IPS DF 19.7 (cell line): ENCODE data around the gene ANKRD10.

Source experiments
- DNase-seq: peaks from one replicate; pipeline ENCODE4 v3.0.0-alpha.2; 2013; ENCODE audit warnings: low read depth, low spot score

The ANKRD10 gene

DNA sequence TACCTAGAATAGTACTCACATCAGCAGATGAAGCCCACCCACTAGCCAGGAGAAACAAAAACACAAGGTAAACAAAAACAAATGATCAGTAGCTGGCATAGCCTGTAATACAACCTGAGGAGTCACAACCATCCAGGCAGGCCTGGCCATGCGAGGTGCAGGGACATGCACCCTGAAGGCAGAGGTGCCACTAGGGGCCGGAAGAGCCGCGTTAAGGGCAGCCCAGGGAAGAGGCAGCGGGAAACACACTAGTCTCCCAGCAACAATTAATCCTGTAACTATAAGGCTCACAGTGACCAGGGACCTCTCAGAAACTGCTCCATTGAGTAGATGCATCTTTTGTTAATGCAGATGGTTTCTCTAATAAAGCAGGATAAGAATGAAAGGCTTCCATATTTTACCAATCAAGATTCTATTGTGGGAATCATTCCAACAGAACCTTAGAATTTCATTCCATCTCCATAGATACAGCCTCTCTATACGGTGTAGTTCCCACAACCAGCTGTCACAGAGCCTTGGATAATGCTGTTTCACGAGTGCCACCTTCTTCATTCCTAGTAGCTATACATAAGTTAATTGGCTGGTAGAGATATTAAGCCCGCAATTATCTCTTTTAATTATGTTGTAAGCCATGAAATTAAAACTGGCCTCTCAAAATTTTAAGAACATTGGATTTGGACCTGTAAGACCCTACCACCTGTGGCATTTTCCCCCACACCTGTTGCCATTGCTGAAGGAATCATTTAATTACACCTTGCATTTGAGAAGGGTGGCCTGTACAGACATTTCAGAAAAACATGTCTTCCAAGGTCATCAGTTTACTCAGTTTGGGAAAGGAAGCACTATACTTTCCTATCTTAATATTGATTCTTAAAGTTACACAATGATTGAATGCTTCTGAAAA lies 28.7 kb downstream of the ANKRD10 start:
- no peak for DNase-seq

DNA sequence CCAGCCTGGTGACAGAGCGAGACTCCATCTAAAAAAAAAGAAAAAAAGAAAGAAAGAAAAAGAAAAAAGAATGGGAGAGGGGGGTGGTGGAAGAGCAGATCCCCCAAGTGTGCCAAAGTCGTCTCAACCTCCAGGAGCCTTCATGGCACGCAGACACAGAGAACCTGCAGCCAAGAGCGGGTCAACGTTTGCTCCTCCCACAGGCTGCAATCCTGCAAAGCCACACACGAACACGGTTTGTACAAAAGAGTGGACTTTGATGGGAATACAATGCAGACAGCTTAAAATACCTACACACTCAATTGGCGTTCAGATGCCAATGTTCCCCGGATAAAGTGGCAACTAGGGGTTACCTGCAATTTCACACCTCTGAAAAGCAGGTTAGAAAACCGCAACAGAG lies 29.4 kb downstream of the ANKRD10 start:
- no peak for DNase-seq

DNA sequence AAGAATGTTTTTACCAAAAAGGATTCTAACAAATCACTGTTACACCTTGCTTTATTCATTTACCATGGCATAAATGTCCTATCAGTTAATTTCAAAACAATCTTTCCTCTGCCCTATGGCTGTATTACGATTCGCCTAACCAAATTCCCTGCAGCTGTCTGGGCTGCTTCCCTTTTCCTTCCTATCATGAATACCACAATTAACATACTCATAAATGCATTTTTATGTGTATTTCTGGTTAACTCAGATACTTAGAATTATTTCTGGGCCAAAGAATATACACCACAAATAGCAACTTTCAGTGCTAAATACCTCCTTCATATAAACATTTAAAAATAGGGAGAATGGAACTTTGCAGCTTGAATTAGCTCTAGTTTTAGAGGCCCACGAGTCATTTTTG lies 30.4 kb downstream of the ANKRD10 start:
- no peak for DNase-seq

DNA sequence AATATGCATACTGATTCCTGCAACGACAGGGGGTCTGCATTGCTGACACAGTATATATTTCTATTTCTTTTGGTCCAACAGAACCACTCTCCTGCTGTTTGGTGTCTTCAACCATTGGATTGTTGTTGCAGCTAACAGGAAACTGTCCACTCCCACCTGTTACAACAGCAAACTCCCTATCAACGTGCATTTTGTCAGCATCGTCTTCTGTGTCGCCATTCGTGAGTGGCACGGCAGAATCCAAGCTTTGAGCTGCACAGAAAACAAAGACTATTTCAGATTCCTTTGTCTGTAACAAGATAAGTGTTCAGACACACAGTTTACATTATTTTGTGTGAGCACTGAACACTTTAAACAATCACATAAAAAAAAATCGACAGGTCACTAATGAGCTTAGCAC lies 31.3 kb downstream of the ANKRD10 start:
- DNase-seq, result no peak

DNA sequence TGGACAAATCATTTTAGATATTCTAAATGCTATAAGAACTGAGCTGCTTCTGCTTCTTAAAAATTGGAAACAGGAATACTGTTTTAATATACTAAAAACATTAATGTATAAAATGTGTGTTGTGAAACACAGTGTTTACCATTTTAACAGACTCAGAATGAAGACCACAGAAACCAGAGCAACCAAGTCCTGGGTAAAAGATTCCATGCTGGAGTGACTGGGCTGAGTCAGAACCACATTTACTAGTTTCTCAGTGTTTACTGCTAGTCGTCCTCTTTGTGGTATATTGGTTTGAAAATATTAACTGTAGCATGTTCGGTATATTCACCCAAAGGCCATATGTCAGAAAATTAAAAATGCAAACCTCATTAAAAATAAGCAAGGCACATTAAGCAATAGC lies 31.9 kb downstream of the ANKRD10 start:
- no peak for DNase-seq

DNA sequence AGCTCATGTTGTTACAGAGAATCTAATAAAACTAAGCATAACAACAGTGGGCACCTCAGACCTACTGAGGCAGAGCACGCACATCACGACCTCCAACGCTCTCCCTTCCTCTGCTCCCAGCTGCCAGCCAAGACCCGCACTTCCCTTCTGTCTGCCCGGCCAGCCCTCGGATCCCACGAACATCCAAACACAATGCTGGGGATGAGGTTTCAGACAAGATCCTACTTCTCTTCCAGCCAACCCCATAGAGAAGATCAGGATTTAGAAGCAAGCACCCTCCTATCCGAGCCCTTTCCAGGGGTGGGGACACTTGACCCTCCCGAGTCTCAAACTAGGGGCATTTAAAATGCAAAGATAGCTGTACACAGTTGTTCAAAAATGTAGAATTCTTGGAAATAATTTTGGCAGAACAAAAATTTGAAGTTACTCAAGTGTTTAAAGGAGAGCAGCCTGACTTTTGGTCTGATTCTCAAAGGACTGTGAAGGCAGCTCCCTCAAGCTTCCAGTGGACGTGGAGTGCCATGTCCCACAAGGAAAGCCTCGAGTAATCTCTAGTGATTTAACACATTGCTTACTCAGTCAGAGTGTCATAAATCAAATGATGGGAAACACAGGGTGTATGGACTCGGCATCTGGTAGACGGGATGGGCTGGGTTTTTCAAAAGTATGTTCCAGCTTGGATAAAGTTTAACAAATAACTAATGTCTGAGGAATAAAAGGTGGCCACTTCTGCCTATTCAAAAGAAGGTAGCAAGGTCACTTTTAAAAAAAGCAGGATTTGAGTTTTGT lies 32.8 kb downstream of the ANKRD10 start:
- DNase-seq, result no peak

DNA sequence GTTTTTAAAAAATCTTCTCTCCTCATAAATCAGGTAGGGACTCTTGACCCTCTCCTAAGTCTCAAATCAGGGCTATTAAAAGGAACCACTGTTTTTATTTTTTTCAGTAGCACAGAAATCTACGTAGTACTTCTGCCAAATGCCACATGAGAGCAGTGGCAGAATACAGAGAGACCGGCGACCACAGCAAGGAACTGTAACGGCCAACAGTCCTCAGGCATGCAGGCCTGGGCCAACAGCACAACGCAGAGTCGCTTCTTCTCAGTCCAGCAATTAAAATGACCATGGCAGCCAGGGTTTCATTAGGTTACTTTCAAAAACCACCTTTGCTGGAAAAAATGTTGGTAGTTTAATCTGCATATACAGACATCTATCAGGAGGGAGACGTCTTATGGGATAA lies 34.2 kb downstream of the ANKRD10 start:
- no peak for DNase-seq

DNA sequence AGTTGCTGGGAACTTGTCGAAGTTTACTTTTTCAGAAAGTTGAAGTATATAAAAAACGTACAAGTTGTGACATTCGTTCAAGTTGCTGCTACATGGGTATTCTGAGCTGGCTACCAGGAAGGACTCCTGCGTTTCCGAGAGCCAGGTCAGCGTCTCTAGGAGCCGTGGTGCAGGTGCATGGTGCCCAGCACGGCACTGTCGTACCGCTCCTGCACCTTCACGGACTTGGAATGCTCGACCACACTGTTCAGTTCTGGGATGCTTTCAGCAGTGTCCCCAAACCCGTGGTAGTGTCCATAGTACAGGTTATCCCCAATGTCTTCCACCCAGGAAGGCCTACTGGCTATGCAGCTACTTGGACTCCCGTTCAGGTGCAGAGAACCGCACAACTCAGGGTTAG lies 35.4 kb downstream of the ANKRD10 start:
- no peak for DNase-seq

DNA sequence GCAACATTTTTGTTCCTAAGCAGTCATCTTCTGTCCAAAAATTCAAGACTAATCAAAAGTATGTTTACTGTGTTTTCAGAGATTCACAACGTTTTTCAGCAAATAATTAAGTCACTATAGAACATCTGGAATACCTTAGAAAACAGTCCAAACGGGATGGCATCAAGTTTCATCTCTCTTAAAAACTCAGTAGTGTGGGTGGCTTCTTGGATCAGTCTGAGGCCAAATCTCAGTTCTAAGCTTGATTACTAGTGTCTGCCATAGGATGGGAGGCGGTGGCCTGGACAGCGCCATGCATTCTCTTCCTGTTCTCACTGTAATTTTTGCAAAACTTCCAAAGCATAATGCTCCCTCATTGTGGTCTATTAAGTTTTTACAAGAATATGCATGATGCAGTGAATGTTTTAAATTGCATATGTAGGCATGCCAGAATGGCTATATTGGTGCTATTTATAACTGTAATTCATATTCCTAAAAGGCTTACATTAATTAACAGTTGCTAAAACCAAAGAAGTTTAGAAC lies 37.1 kb downstream of the ANKRD10 start:
- no peak for DNase-seq

DNA sequence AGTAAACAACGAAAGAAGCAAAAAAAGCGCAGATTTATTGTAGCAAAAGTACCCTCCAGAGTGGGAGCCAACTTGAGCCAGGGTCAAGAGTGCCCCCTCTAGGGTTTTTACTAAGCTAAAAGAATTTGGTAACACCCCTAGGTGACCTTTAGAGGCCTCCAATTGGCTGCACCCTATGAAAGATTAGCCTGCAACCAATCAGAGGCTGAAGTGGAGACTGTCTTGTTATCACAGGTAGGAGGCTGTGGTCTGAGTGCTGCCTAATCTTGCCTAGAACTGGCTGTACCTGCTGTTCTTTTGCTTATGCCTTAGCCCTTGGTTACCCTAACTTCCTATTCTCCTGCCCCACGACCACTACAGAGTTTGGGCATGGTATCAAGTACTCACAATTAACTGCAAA lies 38.3 kb downstream of the ANKRD10 start:
- DNase-seq, result no peak

DNA sequence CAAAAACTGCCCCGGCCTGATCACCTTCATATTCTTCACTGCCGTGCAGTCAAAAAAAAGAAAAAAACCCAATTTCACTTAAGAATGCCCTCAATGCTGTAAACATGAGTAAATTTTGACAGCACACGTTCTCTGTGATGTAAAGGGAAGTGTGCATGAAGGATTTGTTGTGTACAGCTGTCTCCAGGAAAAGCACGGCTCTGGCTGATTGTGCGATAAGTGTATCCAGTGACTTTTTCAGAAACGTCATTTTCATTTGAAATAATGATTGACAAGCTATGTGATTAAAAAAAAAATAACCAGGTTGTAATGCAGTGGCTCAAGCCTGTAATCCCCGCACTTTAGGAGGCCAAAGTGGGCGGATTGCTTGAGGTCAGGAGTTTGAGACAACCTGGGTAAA lies 39.6 kb downstream of the ANKRD10 start:
- no peak for DNase-seq

DNA sequence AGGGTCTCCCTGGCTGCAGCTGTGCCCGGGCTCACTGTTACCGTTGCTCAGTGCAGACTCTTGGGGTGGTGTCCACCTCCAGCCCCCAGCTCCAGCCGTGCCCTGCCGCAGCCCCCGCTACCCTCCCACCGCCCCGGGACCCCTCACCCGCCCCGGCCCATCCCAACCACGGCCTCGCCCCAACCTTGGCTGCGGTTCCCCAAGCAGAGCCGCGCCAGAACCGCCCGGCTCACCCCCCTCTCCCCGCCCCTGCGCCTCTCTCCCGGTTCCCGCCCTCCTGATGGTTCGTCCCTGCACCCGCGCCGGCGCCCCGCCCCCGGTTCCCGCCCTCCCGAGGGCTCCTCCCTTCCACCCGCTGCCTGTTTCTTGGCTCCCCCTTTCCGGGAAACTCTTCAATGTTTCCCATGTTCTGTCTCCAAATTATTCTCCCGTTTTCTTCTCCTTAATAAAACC lies 40.3 kb downstream of the ANKRD10 start:
- DNase-seq, result no peak

DNA sequence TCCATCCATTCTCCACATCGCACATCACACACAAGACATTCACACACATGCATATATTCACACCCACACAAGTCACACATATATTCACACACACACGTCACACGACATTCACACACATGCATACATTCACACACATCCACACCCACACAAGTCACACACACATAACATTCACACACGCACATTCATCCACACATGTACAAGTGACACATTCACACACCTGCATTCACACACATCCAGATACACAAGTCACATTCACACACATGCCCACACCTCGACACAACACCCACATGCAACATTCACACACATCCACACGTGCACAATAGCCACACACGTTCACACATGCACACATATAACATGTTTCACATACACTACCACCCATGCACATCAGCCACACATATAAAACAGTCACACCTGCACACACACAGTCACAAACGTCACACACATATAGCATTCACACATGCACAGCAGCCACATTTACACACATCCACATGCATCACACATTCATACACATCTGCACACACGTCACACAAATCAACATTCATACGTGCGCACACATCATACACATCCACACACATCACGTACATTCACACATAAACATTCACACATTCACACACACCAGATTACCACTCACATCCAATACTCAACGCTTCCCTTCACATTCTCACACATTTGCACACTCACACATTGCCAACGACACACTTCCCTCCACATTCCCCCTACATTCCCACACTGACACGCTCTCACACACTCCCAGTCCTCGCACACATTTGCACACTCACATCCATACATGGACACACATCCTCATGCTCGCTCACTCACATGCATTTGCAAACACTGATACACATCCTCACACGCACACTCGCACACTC lies 41.0 kb downstream of the ANKRD10 start:
- DNase-seq, result no peak

DNA sequence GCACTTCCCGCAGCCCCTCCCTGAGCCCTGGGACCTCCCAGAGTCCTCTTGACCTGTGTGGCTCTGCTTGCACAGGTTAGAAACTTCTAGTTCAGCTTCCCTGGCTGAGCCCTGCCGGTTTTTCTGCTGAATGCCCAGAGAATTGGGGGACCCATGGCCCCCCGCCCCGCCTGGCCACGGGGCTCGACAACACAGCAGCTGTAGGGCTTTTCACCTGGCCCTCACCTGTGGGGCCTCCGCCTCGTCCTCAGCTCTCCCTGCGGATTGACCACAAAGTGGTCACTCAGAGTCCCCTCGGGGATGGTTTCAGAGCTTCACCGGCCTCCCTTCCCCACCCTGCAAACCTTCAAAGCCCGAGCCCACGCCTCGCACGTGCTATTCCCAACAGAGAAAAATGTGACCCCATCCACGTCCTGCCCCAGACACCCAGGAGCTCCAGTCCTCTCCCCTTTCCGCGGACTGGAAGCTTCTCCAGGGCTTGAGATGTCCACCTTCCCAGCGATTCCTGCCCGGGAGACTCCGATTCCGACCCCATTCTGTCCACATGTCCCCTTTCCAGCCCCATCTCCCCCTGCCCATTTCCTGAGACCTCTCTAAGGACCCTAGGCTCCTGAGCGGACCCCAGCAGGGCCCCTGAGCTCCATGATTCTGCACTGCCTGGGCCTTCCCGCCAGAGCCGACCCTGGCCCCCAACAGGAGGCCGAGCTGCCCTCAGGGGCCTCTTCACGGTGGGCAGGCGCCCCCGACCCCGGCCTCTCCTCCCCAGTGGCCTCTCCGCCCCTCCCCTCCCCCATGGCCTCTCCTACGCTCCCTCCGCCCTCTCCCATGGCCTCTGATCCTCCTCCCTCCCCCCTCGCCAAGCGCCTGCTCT lies 41.9 kb downstream of the ANKRD10 start:
- no peak for DNase-seq

DNA sequence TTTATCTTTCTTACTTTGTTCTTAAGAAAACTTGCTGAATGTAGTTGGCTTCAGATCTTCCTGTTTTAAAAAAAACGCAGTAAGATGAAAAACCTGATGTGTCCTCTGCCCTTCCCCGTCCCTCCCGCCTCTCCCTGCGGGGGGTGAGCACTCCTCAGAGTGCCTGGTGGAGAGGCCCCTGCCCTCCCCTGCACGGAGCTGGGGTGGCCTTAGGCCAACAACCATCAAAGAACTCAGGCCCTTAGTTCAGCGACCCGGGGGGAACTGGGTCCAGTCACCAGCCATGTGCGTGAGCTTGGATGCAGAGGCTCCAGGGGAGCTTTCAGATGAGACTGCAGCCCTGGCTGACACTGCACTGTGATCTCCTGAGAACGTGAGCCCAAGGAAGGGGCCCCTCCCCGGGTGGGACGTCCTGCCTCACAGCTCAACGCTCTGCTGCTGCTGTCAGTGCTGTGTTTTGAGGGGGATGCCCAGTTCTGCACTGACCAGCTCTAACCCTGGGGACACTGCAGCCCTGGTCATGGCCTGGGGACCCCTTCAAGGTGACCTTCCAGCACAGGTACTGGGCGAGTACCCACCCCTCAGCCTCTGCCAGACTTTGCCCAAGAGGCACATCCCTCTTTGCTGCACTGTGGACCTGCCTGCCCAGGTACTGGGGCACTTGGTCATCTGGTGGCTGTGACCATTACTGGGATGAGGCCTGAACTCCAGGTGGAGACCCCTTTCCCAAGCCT lies 42.7 kb downstream of the ANKRD10 start:
- no peak for DNase-seq

DNA sequence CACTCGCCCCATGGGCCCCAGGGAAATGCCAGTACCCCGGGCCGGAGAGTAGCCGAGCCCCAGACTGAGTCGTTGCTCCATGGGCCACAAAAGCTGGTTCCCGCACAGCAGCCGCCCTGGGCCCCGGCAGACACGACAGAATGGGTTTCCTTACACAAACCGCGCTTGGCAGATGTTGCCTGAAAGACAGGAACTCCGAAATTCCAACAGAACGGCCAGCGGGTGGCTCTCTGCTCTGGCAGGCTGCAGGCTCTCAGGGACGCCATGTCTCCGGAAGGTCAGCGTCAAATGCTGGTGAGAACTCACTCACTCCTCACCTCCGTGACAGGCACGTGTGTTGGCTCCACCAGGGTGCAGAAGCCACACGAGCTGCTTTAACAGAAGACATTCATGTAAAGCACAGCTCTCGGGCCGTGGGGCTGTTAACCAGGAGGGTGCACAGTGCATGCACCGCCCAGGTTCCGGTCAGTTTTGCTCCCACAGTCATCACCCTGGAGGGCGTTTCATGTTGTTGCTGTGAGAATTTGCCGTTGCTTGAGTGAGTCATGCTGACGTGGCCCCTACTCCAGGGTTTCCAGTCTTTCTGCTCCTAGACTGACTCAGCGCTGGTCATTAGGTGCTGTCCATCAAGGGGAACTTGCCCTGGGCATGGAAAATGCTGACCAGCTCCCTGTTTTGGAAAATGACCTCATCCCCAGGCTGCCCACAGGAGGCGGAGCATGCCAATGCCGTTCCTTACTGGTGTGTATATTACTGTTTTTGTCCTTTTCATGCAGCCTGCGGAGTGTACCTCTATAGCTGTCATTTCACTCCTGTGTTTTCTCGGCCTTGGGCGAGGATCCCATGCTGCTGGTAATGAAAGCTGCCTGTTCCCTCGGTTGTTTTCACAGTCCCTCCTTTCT lies 44.8 kb downstream of the ANKRD10 start:
- DNase-seq, result no peak

DNA sequence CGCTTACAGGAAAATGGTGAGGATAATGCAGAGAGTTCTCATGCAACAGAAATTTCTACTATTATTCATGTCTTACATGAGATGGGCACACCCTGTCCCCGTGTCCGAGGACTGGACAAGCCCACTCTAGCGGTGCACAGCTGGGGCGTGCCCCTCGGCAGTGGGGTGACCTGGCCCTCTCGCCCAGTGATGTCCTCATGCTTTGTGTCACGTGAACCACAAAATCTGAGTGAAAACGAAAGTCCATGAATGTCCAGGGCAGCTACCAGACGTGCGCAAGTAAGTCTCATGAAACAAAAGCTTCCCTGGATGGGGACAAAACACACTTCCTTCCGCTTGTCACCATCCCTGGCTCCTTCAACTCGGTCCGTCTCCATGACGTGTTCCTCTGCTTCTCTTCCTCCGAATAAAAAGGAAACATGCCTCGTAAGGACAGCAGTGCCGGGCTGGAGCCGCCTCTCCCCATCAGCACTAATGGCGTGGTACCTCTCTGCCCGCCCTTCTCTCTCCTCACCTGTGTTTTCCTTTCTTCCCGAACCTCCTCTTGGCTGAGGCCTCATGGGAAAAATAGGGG lies 45.6 kb downstream of the ANKRD10 start:
- no peak for DNase-seq

DNA sequence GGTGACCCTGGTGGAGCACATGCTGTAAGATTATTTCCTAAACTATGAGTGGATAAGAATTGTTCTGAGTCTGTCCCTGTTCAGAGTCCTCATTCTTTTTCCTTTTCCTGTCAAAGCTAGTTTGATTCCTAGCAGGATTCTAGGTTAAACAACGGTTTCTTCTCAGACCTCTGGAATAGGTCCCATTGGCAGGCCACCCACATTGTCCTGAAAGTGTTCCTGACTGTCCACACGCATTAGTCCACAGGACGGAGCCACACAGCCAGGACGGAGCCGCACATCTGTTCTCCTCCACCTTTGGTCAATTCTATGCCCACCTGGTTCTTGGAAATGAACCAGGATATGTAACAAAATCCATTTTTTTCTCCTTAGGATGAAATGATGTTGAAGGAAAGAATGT lies 46.1 kb downstream of the ANKRD10 start:
- no peak for DNase-seq

DNA sequence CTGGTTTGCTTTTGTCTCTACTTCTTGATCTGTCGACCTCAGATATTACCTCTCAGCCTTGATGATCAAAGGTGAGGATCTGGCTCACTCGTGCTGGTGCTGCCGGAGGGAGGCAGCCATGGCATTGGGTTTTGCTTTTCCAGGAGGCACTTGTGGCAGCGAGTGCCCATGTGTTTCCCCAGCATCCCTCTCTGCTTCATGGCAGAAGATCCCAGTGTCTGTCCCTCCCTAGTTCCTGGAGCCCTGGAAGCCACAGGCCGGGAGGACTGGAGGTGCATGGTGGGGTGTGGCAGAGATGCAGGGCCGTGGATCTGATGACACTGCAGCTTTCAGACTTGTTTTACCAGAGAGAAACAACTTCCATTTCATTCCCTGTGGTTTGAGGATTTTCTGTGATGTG lies 47.5 kb downstream of the ANKRD10 start:
- DNase-seq, result no peak
